K562 (cell line): ENCODE data around the gene EBF4. TPM values are rescaled to one million over a fixed set of nuclear protein-coding genes. Genes with fewer than 3 reads are reported as not detected.

Source experiments
- CHD7 ChIP-seq: fragments of 200-600 bp; sonication (generic); IDR thresholded peaks from one replicate; pipeline ENCODE4 v1.6.1; 2012; ENCODE audit warnings: mild to moderate bottlenecking, low read depth, low read length, inconsistent platforms
- CREB5 ChIP-seq: fragments of 250-450 bp; sonication (Bioruptor Pico); IDR thresholded peaks from 2 replicates; pipeline ENCODE4 v1.5.0; 2020; ENCODE audit warnings: mild to moderate bottlenecking
- E2F1 ChIP-seq: sonication (generic); formaldehyde crosslinking; IDR thresholded peaks from 2 replicates; pipeline ENCODE4 v1.8.1; 2023; ENCODE audit warnings: mild to moderate bottlenecking, missing genetic modification reagents, moderate library complexity
- KAT8 ChIP-seq: fragments of 450-650 bp; IDR thresholded peaks from 2 replicates; pipeline ENCODE4 v1.6.1; 2016; ENCODE audit warnings: low read depth, mild to moderate bottlenecking
- KLF13 ChIP-seq: fragments of 450-650 bp; IDR thresholded peaks from 2 replicates; pipeline ENCODE4 v1.6.1; 2016; ENCODE audit warnings: missing genetic modification characterization, low read depth, mild to moderate bottlenecking, missing compliant biosample characterization, moderate library complexity, borderline replicate concordance
- MXD1 ChIP-seq: fragments of 250-450 bp; sonication (Bioruptor Pico); IDR thresholded peaks from 2 replicates; pipeline ENCODE4 v1.8.0; 2021; ENCODE audit warnings: borderline replicate concordance, mild to moderate bottlenecking, moderate library complexity; ENCODE audit not compliant: poor library complexity, severe bottlenecking
- PTTG1 ChIP-seq: fragments of 450-650 bp; IDR thresholded peaks from 2 replicates; pipeline ENCODE4 v1.6.1; 2016; ENCODE audit warnings: low read depth, mild to moderate bottlenecking, missing genetic modification characterization, missing compliant biosample characterization
- SP1 ChIP-seq: sonication (generic); formaldehyde crosslinking; IDR thresholded peaks from 2 replicates; pipeline ENCODE4 v1.8.1; 2022; ENCODE audit warnings: mild to moderate bottlenecking, missing genetic modification reagents
- TFAM ChIP-seq: fragments of 250-450 bp; sonication (Bioruptor Pico); conservative IDR thresholded peaks from 2 replicates; pipeline ENCODE4 v1.5.0; 2021; ENCODE audit warnings: mild to moderate bottlenecking, moderate library complexity
- THAP12 ChIP-seq: fragments of 250-450 bp; sonication (Bioruptor Pico); IDR thresholded peaks from 2 replicates; pipeline ENCODE4 v1.9.0; 2021; ENCODE audit warnings: mild to moderate bottlenecking, inconsistent platforms
- TSC22D4 ChIP-seq: fragments of 450-650 bp; IDR thresholded peaks from 2 replicates; pipeline ENCODE4 v1.6.1; 2016; ENCODE audit warnings: missing genetic modification characterization, missing biosample characterization, control low read depth
- polyA plus RNA-seq, 8 experiments: library from polyadenylated mRNA; depleted of rRNA in 4 of 8; stranded (reverse) in 5 of 8; unstranded in 3 of 8; fragments of >200 nt; fragmentation: Nextera tagmentation in 2 of 8; fragmentation: Illumina TruSeq in 1 of 8; extraction: Ambion mirVana in 2 of 8; extraction: Trizol in 1 of 8; gene quantifications; 2 replicates each; pipeline versions ENCODE4 v1.2.1 to v1.2.3, GENCODE V29; 2011 to 2014; ENCODE audit warnings: inconsistent platforms in 1 of 8, missing spikeins in 1 of 8
- total RNA-seq, 7 experiments: library from RNA; depleted of rRNA in 6 of 7; stranded (reverse); fragments of >200 nt in 6 of 7; fragmentation: Illumina TruSeq in 2 of 7; extraction: Trizol in 2 of 7; gene quantifications; 2 replicates each; pipeline versions ENCODE4 v1.2.1 to v1.2.3, GENCODE V29; 2011 to 2021; ENCODE audit warnings: low replicate concordance in 1 of 7

Gene EBF4
- total and polyA plus RNA-seq, 9 of the 15 experiments (the other 6 are each of a cell fraction or from before 2014, with no cell fraction given): 0.09 TPM; not detected in 8

- TF ChIP-seq CHD7: no peak
- TF ChIP-seq E2F1: no peak
- TF ChIP-seq THAP12: no peak
- TF ChIP-seq TFAM (CRISPR knock-in tag): no peak
- no peak for TF ChIP-seq MXD1 (CRISPR knock-in tag)
- TF ChIP-seq PTTG1 (tag): no peak
- no peak for TF ChIP-seq TSC22D4 (tag)
- TF ChIP-seq KAT8: no peak
- no peak for TF ChIP-seq SP1 (CRISPR knock-in tag)
- no peak for TF ChIP-seq KLF13
- TF ChIP-seq CREB5 (CRISPR knock-in tag): no peak
These were observed 42.3 kb downstream of the EBF4 start (continued) for GRCh38 chr20:2734899-2735298.
